ENCODE results near the gene PARD3B.

DNA sequence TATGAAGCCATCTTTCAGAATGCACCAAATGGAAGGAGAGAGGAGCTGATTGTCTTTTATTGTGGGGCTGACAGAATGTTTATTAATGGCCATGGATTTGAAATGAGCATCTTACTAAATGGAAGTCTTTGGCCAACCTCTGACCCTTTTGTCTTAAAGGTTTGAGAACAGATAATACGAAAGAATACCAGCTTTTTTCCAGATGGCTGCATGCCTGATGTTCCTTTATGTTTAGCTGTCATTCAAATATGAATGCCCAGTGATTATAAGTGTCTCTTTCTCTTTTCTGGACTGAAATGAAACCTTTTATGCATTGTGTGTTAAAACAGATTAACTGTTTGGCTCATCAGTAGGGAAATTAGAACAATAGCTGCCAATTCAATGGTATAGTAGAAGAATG lies 46.0 kb downstream of the PARD3B start:
- TF ChIP-seq, protein P1, sequence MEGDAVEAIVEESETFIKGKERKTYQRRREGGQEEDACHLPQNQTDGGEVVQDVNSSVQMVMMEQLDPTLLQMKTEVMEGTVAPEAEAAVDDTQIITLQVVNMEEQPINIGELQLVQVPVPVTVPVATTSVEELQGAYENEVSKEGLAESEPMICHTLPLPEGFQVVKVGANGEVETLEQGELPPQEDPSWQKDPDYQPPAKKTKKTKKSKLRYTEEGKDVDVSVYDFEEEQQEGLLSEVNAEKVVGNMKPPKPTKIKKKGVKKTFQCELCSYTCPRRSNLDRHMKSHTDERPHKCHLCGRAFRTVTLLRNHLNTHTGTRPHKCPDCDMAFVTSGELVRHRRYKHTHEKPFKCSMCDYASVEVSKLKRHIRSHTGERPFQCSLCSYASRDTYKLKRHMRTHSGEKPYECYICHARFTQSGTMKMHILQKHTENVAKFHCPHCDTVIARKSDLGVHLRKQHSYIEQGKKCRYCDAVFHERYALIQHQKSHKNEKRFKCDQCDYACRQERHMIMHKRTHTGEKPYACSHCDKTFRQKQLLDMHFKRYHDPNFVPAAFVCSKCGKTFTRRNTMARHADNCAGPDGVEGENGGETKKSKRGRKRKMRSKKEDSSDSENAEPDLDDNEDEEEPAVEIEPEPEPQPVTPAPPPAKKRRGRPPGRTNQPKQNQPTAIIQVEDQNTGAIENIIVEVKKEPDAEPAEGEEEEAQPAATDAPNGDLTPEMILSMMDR (IDR thresholded peaks at IDR 0.05; ENCODE audit: borderline replicate concordance, extremely low read depth, low read length, poor library complexity, severe bottlenecking) = no peak
- no peak for TF ChIP-seq EZH2 (IDR thresholded peaks at IDR 0.05; ENCODE audit: borderline replicate concordance, low read depth, low read length, severe bottlenecking)

Measured in DND-41 (cell line).